ENCODE data around the gene RPL13A.

RPL13A gene

GRCh38 chr19:49498475-49498874 is 11.1 kb downstream of the RPL13A start (continued):
- TF ChIP-seq TSHZ2 (CRISPR knock-in tag; IDR thresholded peaks at IDR 0.05) (no peak), CSRNP3 (CRISPR knock-in tag; IDR thresholded peaks at IDR 0.05) (no peak)

- ATAC-seq: no peak
- TF ChIP-seq ZNF70 (CRISPR knock-in tag; IDR thresholded peaks at IDR 0.05) (no peak), OSR1 (CRISPR knock-in tag; IDR thresholded peaks at IDR 0.05) (no peak), PPARA (CRISPR knock-in tag; IDR thresholded peaks at IDR 0.05; ENCODE audit: borderline replicate concordance) (no peak), CSDC2 (CRISPR knock-in tag; IDR thresholded peaks at IDR 0.05) (no peak), ZNF565 (CRISPR knock-in tag; conservative IDR thresholded peaks at IDR 0.05; ENCODE audit: low read depth) (no peak), PATZ1 (CRISPR knock-in tag; IDR thresholded peaks at IDR 0.05; ENCODE audit: borderline replicate concordance) (no peak), ISL1 (CRISPR knock-in tag; IDR thresholded peaks at IDR 0.05) (no peak), ZC3H10 (CRISPR knock-in tag; IDR thresholded peaks at IDR 0.05) (no peak), TSHZ2 (CRISPR knock-in tag; IDR thresholded peaks at IDR 0.05) (no peak), BACH2 (CRISPR knock-in tag; IDR thresholded peaks at IDR 0.05; ENCODE audit: borderline replicate concordance) (no peak), POU6F1 (CRISPR knock-in tag; IDR thresholded peaks at IDR 0.05; ENCODE audit: borderline replicate concordance, low read depth) (no peak), ZFP3 (CRISPR knock-in tag; IDR thresholded peaks at IDR 0.05) (no peak), ESRRG (CRISPR knock-in tag; IDR thresholded peaks at IDR 0.05) (no peak), TCF4 (CRISPR knock-in tag; IDR thresholded peaks at IDR 0.05; ENCODE audit: borderline replicate concordance) (no peak), ZFP30 (CRISPR knock-in tag; IDR thresholded peaks at IDR 0.05) (no peak), ARNTL (CRISPR knock-in tag; IDR thresholded peaks at IDR 0.05; ENCODE audit: borderline replicate concordance, low read depth) (no peak), CSRNP3 (CRISPR knock-in tag; IDR thresholded peaks at IDR 0.05) (no peak), SNAI2 (CRISPR knock-in tag; IDR thresholded peaks at IDR 0.05) (no peak)
Observed at GRCh38 chr19:49499030-49499670, 11.7 kb downstream of the RPL13A start.

Data from SK-N-SH treated with all-trans-retinoic acid at 6 μM for 48 hours (cell line).